HL-60 (cell line): Measurements from ENCODE around the gene TNNT1.

ENCODE experiments used
- DNase-seq, 2 experiments: peaks; one replicate each; pipeline ENCODE4 v3.0.0-alpha.2; 2010 to 2020; ENCODE audit warnings: low read depth in 1 of 2, low spot score in 1 of 2
- H3K27ac ChIP-seq: fragments of 250-450 bp; sonication (Bioruptor Pico); replicated peaks from 2 replicates; pipeline ENCODE4 v1.5.1; 2020; ENCODE audit warnings: mild to moderate bottlenecking, moderate library complexity
- H3K27me3 ChIP-seq: fragments of 250-450 bp; sonication (Bioruptor Pico); 2 replicates; pipeline ENCODE4 v1.5.1; 2021; ENCODE audit warnings: mild to moderate bottlenecking, moderate library complexity; ENCODE audit not compliant: insufficient read depth, poor library complexity, severe bottlenecking
- H3K4me3 ChIP-seq: replicated peaks from 2 replicates; pipeline ENCODE4 v1.5.1; 2011; ENCODE audit warnings: mild to moderate bottlenecking, control low read depth, low read length; ENCODE audit not compliant: insufficient read depth
- CTCF ChIP-seq: IDR thresholded peaks from one replicate; pipeline ENCODE4 v1.5.1; 2011; ENCODE audit warnings: low read length, control low read depth, inconsistent platforms; ENCODE audit not compliant: insufficient read depth
- GABPA ChIP-seq: IDR thresholded peaks from 2 replicates; pipeline ENCODE4 v1.6.1; 2012; ENCODE audit warnings: low read depth
- POLR2AphosphoS5 ChIP-seq: IDR thresholded peaks from 2 replicates; pipeline ENCODE4 v1.6.1; 2012; ENCODE audit warnings: low read depth
- REST ChIP-seq: IDR thresholded peaks from 2 replicates; pipeline ENCODE4 v1.6.1; 2012; ENCODE audit warnings: low read depth; ENCODE audit not compliant: insufficient replicate concordance
- SPI1 ChIP-seq: IDR thresholded peaks from 2 replicates; pipeline ENCODE4 v1.6.1; 2012; ENCODE audit warnings: low read depth, mild to moderate bottlenecking, borderline replicate concordance

Gene TNNT1

DNA sequence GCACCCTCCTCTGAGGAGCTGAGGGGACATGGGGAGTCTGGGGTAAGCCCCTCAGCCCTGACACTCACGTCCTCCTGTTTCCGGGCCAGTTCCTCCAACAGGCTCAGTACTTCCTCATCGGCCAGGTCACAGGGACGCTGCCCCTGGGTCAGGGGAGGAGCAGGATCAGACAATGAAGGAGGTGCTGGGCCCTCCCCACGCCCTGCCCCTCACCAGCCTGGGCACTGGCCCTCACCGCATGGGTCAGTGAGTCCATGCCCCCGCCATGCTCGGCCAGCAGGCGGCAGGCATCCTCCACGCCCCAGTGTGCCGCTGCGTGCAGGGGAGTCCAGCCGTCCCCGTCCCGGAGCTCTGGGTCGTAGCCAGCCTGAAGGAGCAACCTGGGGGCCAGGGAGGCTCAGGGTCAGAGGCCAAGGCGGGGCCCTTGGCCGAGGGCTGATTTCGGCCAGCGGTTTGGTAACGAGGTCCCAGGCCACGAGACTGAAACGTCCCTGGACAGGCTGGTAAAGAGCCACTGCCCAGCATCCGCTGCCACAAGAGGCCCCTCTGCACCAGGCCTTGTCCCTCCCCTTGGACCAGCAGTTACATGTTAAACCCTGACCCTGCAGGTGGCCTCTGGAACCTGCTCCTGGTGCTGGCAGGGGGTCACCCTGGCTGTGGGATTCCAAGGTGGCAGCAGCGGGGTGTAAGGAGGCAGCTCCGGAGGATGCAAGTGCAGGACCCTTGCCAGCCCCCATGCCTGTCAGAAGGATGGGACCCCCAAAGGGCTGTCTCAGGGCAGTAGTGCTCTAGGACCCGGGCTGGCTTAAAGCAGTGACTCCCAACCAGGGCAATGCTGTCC is 50.1 kb downstream of the TNNT1 start:
- no peak for TF ChIP-seq POLR2AphosphoS5
- TF ChIP-seq CTCF = peak; percentile 7
- H3K4me3 ChIP-seq = no peak overlapping the region
- no peaks in the 10 kb centered on the region for H3K27me3 ChIP-seq
- peak overlapping the region; percentile 34 for H3K27ac ChIP-seq
- peak; percentile 41 to 47 for DNase-seq

DNA sequence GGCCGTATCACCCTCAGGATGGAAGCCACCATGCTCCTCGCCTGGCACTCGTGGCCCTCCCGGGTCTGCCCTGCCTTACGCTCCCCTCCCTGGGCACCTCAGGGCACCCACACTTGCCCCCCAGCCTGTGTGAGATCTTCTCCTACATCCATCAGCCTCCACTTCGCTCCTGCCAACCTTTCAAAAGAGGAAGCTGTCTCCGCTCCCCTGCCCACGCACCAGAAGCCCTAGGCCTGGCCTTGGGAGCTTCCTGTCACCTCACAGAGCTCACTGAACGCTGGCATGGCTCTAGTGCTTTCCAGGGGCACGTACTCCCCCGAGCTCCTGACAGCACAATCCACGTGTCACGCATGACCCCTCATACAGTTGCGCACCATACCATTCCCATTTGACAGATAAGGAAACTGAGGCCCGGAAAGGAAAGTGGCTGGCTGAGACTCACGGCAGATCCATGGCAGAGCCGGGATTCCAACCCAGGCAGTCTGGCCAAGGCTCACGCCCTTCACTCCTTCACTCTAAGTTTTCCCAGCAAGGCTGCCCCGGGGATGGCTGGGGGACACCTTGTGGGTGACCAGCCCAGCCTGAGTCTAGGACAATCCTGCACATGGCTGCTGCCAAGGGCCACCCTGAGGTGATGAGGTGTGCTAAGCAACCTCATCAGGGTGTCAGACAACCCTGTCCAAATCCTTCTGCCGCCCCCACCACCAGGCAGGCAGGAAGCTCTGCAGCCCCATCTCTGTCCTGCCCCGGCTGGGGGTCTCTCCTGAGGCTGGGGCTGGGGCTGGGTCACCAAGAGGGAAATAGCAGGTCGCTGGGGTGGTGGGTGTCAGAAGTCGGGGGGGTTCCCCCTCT is 50.9 kb downstream of the TNNT1 start:
- DNase-seq = peak; percentile 41 to 91
- Histone ChIP-seq H3K4me3 (no peak overlapping the region), H3K27ac (peak overlapping the region; percentile 34), H3K27me3 (no peaks in the 10 kb centered on the region)
- TF ChIP-seq REST = no peak
- TF ChIP-seq SPI1 = peak; percentile 79; the same call in 1 of the 2 replicates
- TF ChIP-seq CTCF = no peak
- peak; percentile 63 for TF ChIP-seq POLR2AphosphoS5
- no peak for TF ChIP-seq GABPA

- no peak for TF ChIP-seq GABPA
- no peak for TF ChIP-seq REST
- TF ChIP-seq CTCF = no peak
- no peak for TF ChIP-seq SPI1
- TF ChIP-seq POLR2AphosphoS5 = no peak
- DNase-seq = no peak
- Histone ChIP-seq H3K27ac (no peak overlapping the region), H3K4me3 (no peak overlapping the region), H3K27me3 (no peaks in the 10 kb centered on the region)
Measured at GRCh38 chr19:55096061-55096701, 52.8 kb downstream of the TNNT1 start.
